ENCODE results near the gene SENP7. TPM values are rescaled to one million over a fixed set of nuclear protein-coding genes. Genes with fewer than 3 reads are reported as not detected.

Gene SENP7
- total RNA-seq, 1 experiment from 2014 or later: 17.4 TPM

GRCh38 chr3:101292027-101292426 lies 221.0 kb downstream of the SENP7 start:
- BruUV-seq (replicated peaks): no TSS peak
- no peaks in the 10 kb centered on the region for H3K4me1 ChIP-seq (replicated peaks; ENCODE audit: insufficient read depth)
- no peaks in the 10 kb centered on the region for H4K20me1 ChIP-seq (ENCODE audit: insufficient read depth)
- H3F3A ChIP-seq (ENCODE audit: insufficient read depth, low read depth): no peaks in the 10 kb centered on the region
- no peak for DNase-seq
- H3K4me2 ChIP-seq: no peak overlapping the region
- no peaks in the 10 kb centered on the region; the same call in 1 of the 2 replicates for H3K9me3 ChIP-seq (ENCODE audit: insufficient read depth, low read depth)
- POLR2A ChIA-PET (ENCODE audit: unreplicated experiment): no interaction called here
- H3K79me2 ChIP-seq (ENCODE audit: low read depth): no peaks in the 10 kb centered on the region
- no peak overlapping the region for H3K27ac ChIP-seq
- no peak overlapping the region for H3K4me3 ChIP-seq
- H2AFZ ChIP-seq: no peak overlapping the region
- intact Hi-C loops (cut with micrococcal nuclease; ENCODE audit: unreplicated experiment): no loop called here
- no peaks in the 10 kb centered on the region for H3K27me3 ChIP-seq (ENCODE audit: insufficient read depth, low read depth)
- H3K36me3 ChIP-seq (ENCODE audit: low read depth): no peaks in the 10 kb centered on the region
- TF ChIP-seq EZH2 (IDR thresholded peaks at IDR 0.05; ENCODE audit: low read depth) (no peak), CTCF (conservative IDR thresholded peaks at IDR 0.05) (no peak)
- CTCF ChIA-PET: no interaction called here
- no peaks in the 10 kb centered on the region for H3K9me2 ChIP-seq (ENCODE audit: insufficient read depth)

- CTCF ChIA-PET: no interaction called here
- no peak overlapping the region for H3K4me3 ChIP-seq
These were observed 224.7 kb downstream of the SENP7 start for GRCh38 chr3:101288294-101288693.

GRCh38 chr3:101284757-101285156 lies 228.3 kb downstream of the SENP7 start:
- Histone ChIP-seq H3K9me3 (ENCODE audit: insufficient read depth, low read depth) (no peaks in the 10 kb centered on the region; the same call in 1 of the 2 replicates), H3K4me3 (no peak overlapping the region), H3F3A (ENCODE audit: insufficient read depth, low read depth) (no peaks in the 10 kb centered on the region), H3K27ac (no peak overlapping the region), H3K4me1 (replicated peaks; ENCODE audit: insufficient read depth) (no peaks in the 10 kb centered on the region), H3K9me2 (ENCODE audit: insufficient read depth) (no peaks in the 10 kb centered on the region), H2AFZ (no peak overlapping the region), H3K36me3 (ENCODE audit: low read depth) (no peaks in the 10 kb centered on the region), H4K20me1 (ENCODE audit: insufficient read depth) (no peaks in the 10 kb centered on the region), H3K4me2 (no peak overlapping the region), H3K79me2 (ENCODE audit: low read depth) (no peaks in the 10 kb centered on the region), H3K27me3 (ENCODE audit: insufficient read depth, low read depth) (no peaks in the 10 kb centered on the region)
- ChIA-PET POLR2A (ENCODE audit: unreplicated experiment) (no interaction called here), CTCF (no interaction called here)
- TF ChIP-seq EZH2 (IDR thresholded peaks at IDR 0.05; ENCODE audit: low read depth): no peak
- BruUV-seq (replicated peaks): no TSS peak
- intact Hi-C loops (cut with micrococcal nuclease; ENCODE audit: unreplicated experiment): no loop called here
- no peak for DNase-seq

More at GRCh38 chr3:101288294-101288693, 224.7 kb downstream of the SENP7 start:
- no TSS peak for BruUV-seq (replicated peaks)
- no peak overlapping the region for H3K27ac ChIP-seq
- intact Hi-C loops (cut with micrococcal nuclease; ENCODE audit: unreplicated experiment): no loop called here
- H3K27me3 ChIP-seq (ENCODE audit: insufficient read depth, low read depth): no peaks in the 10 kb centered on the region
- no peaks in the 10 kb centered on the region for H3K36me3 ChIP-seq (ENCODE audit: low read depth)
- H4K20me1 ChIP-seq (ENCODE audit: insufficient read depth): no peaks in the 10 kb centered on the region
- no peak overlapping the region for H3K4me2 ChIP-seq
- H3K79me2 ChIP-seq (ENCODE audit: low read depth): no peaks in the 10 kb centered on the region
- H3K9me3 ChIP-seq (ENCODE audit: insufficient read depth, low read depth): no peaks in the 10 kb centered on the region; the same call in 1 of the 2 replicates
- no peaks in the 10 kb centered on the region for H3K9me2 ChIP-seq (ENCODE audit: insufficient read depth)
- no peak for DNase-seq
- no peaks in the 10 kb centered on the region for H3K4me1 ChIP-seq (replicated peaks; ENCODE audit: insufficient read depth)
- POLR2A ChIA-PET (ENCODE audit: unreplicated experiment): no interaction called here
- H2AFZ ChIP-seq: no peak overlapping the region
- no peaks in the 10 kb centered on the region for H3F3A ChIP-seq (ENCODE audit: insufficient read depth, low read depth)
- TF ChIP-seq EZH2 (IDR thresholded peaks at IDR 0.05; ENCODE audit: low read depth) (no peak), CTCF (conservative IDR thresholded peaks at IDR 0.05) (no peak)

GRCh38 chr3:101281521-101282030 lies 231.4 kb downstream of the SENP7 start:
- H3K9me3 ChIP-seq (ENCODE audit: insufficient read depth, low read depth): no peaks in the 10 kb centered on the region; the same call in 1 of the 2 replicates
- no peaks in the 10 kb centered on the region for H3K79me2 ChIP-seq (ENCODE audit: low read depth)
- intact Hi-C loops (cut with micrococcal nuclease; ENCODE audit: unreplicated experiment): no loop called here
- no peaks in the 10 kb centered on the region for H3F3A ChIP-seq (ENCODE audit: insufficient read depth, low read depth)
- no peak overlapping the region for H3K4me3 ChIP-seq
- no TSS peak for BruUV-seq (replicated peaks)
- TF ChIP-seq CTCF (conservative IDR thresholded peaks at IDR 0.05) (no peak), EZH2 (IDR thresholded peaks at IDR 0.05; ENCODE audit: low read depth) (no peak)
- no peaks in the 10 kb centered on the region for H3K36me3 ChIP-seq (ENCODE audit: low read depth)
- no peaks in the 10 kb centered on the region for H3K9me2 ChIP-seq (ENCODE audit: insufficient read depth)
- ChIA-PET CTCF (no interaction called here), POLR2A (ENCODE audit: unreplicated experiment) (no interaction called here)
- H2AFZ ChIP-seq: no peak overlapping the region
- no peak for DNase-seq
- no peaks in the 10 kb centered on the region for H3K4me1 ChIP-seq (replicated peaks; ENCODE audit: insufficient read depth)
- H3K27me3 ChIP-seq (ENCODE audit: insufficient read depth, low read depth): no peaks in the 10 kb centered on the region
- H3K4me2 ChIP-seq: no peak overlapping the region
- H3K27ac ChIP-seq: no peak overlapping the region
- H4K20me1 ChIP-seq (ENCODE audit: insufficient read depth): no peaks in the 10 kb centered on the region

Measured in PC-9 (cell line).